Measurements from ENCODE around the gene MRPS18A. TPM values are rescaled to one million over a fixed set of nuclear protein-coding genes. Genes with fewer than 3 reads are reported as not detected.
"Not testable (repeated sequence)": the region's sequence is repeated elsewhere in the genome, so short reads cannot be mapped to it uniquely, and the experiment has no call there.

MRPS18A gene
- total RNA-seq, 1 donor from 2014 or later: 44.2 TPM

- DNase-seq: no peak
These were observed 17.5 kb downstream of the MRPS18A start for GRCh38 chr6:43669922-43670622.

GRCh38 chr6:43669050-43669921 is 18.3 kb downstream of the MRPS18A start:
- peak; percentile 29 for DNase-seq

GRCh38 chr6:43668151-43669028 is 19.2 kb downstream of the MRPS18A start:
- DNase-seq: peak; percentile 79

- peak; percentile 85 for DNase-seq
These were observed 20.1 kb downstream of the MRPS18A start for GRCh38 chr6:43667245-43668150.

GRCh38 chr6:43666196-43666920 is 21.2 kb downstream of the MRPS18A start:
- no peak for DNase-seq

GRCh38 chr6:43665376-43665775 is 22.2 kb downstream of the MRPS18A start:
- DNase-seq: no peak

- DNase-seq: not testable (repeated sequence)
These were observed 24.6 kb downstream of the MRPS18A start for GRCh38 chr6:43662948-43663347.

- no peak for DNase-seq
These were observed 29.4 kb downstream of the MRPS18A start for GRCh38 chr6:43658161-43658560.

GRCh38 chr6:43657221-43657802 is 30.3 kb downstream of the MRPS18A start:
- no peak for DNase-seq

GRCh38 chr6:43652822-43653221 is 34.8 kb downstream of the MRPS18A start:
- DNase-seq: not testable (repeated sequence)

- no peak for DNase-seq
These were observed 39.3 kb downstream of the MRPS18A start for GRCh38 chr6:43648248-43648647.

- DNase-seq: no peak
These were observed 40.0 kb downstream of the MRPS18A start for GRCh38 chr6:43647613-43648012.

- no peak for DNase-seq
These were observed 42.0 kb downstream of the MRPS18A start for GRCh38 chr6:43645613-43645964.

- peak; percentile 72 for DNase-seq
These were observed 42.5 kb downstream of the MRPS18A start, which contains the start of gene RSPH9 for GRCh38 chr6:43644940-43645612. Gene RSPH9, plus strand, starts transcription at chr6:43645036. Its CDS starts 63 bp downstream, at chr6:43645099.

- DNase-seq: peak; percentile 52
These were observed 47.4 kb downstream of the MRPS18A start for GRCh38 chr6:43639984-43640800.

- DNase-seq: peak; percentile 35
These were observed 51.3 kb downstream of the MRPS18A start for GRCh38 chr6:43636308-43636659.

- DNase-seq: peak; percentile 79
These were observed 51.9 kb downstream of the MRPS18A start, which contains the start of gene MAD2L1BP for GRCh38 chr6:43635387-43636307. Gene MAD2L1BP, plus strand, starts transcription at chr6:43635840. Its CDS starts 36 bp downstream, at chr6:43635876.
